Suprapubic skin (tissue), 4 donors: ENCODE measurements around the gene SEMA5B. TPM values are rescaled to one million over a fixed set of nuclear protein-coding genes. Genes with fewer than 3 reads are reported as not detected.
A peak's percentile ranks its signal among the peaks of the same experiment; 100 is the strongest.

Experiments
- DNase-seq, 2 donors: peaks; one replicate each; pipeline ENCODE4 v3.0.0-alpha.2; 2019; ENCODE audit warnings: low spot score in 2 of 2
- H3K27ac ChIP-seq: fragments of 200-600 bp; sonication (generic); one replicate; pipeline ENCODE4 v1.5.1; 2019
- H3K27me3 ChIP-seq: fragments of 200-600 bp; sonication (generic); one replicate; pipeline ENCODE4 v1.5.1; 2019
- H3K36me3 ChIP-seq: fragments of 200-600 bp; sonication (generic); one replicate; pipeline ENCODE4 v1.5.1; 2019
- H3K4me1 ChIP-seq: fragments of 200-600 bp; sonication (generic); one replicate; pipeline ENCODE4 v1.5.1; 2019
- H3K4me3 ChIP-seq: fragments of 200-600 bp; sonication (generic); one replicate; pipeline ENCODE4 v1.5.1; 2019; ENCODE audit warnings: mild to moderate bottlenecking
- H3K9me3 ChIP-seq: fragments of 200-600 bp; sonication (generic); one replicate; pipeline ENCODE4 v1.5.1; 2019
- CTCF ChIP-seq, 2 donors: fragments of 200-600 bp in 1 of 2; fragments of 450-650 bp in 1 of 2; sonication (generic) in 1 of 2; IDR thresholded peaks; one replicate each; pipeline ENCODE4 v1.5.1; 2016 to 2019; ENCODE audit warnings: antibody characterized with exemption in 2 of 2, mild to moderate bottlenecking in 1 of 2, moderate library complexity in 1 of 2
- EP300 ChIP-seq: sonication (generic); formaldehyde crosslinking; IDR thresholded peaks from one replicate; pipeline ENCODE4 v1.6.1; 2017; ENCODE audit warnings: antibody characterized with exemption
- POLR2A ChIP-seq, 2 donors: fragments of 450-650 bp; IDR thresholded peaks; one replicate each; pipeline ENCODE4 v1.6.1; 2017; ENCODE audit warnings: antibody characterized with exemption in 2 of 2, mild to moderate bottlenecking in 2 of 2, moderate library complexity in 2 of 2
- POLR2AphosphoS5 ChIP-seq, 3 donors: sonication (generic); formaldehyde crosslinking; IDR thresholded peaks; one replicate each; pipeline ENCODE4 v1.6.1; 2017; ENCODE audit warnings: antibody characterized with exemption in 3 of 3
- WGBS: methylation state at CpG from one replicate; pipeline ENCODE4 v1.1.5; 2018; 5-methylcytosine and 5-hydroxymethylcytosine counted together
- total RNA-seq, 4 donors: library from RNA; depleted of rRNA; stranded (reverse); fragments of >200 nt; gene quantifications; one replicate each; pipeline ENCODE4 v1.1.0, GENCODE V29; 2016

SEMA5B gene
- total RNA-seq, 4 donors from 2014 or later, result 1.4 to 2.0 (median 1.8) TPM; not detected in 1

- Histone ChIP-seq H3K4me3 (peak overlapping the region; percentile 87), H3K9me3 (no peaks in the 10 kb centered on the region), H3K27me3 (no peaks in the 10 kb centered on the region), H3K36me3 (no peaks in the 10 kb centered on the region), H3K4me1 (peaks cover 24% of the 10 kb centered on the region), H3K27ac (peak overlapping the region; percentile 78)
- no peak for DNase-seq
- TF ChIP-seq EP300, result no peak
- 80% methylated on average over 12 of the region's 12 CpGs for WGBS
Observed at GRCh38 chr3:123068601-123069381, 41.2 kb upstream of the SEMA5B start.

- H3K27me3 ChIP-seq, result no peaks in the 10 kb centered on the region
- peak overlapping the region; percentile 78 for H3K27ac ChIP-seq
- WGBS, result 34% methylated on average over 12 of the region's 24 CpGs
- H3K36me3 ChIP-seq, result no peaks in the 10 kb centered on the region
- DNase-seq, result no peak
- TF ChIP-seq CTCF (IDR thresholded peaks at IDR 0.05), result no peak
- no peak for TF ChIP-seq POLR2A (IDR thresholded peaks at IDR 0.05)
- no peak for TF ChIP-seq POLR2AphosphoS5 (IDR thresholded peaks at IDR 0.05)
- no peak for TF ChIP-seq EP300
- peaks cover 24% of the 10 kb centered on the region for H3K4me1 ChIP-seq
- H3K9me3 ChIP-seq, result no peaks in the 10 kb centered on the region
- peak overlapping the region; percentile 87 for H3K4me3 ChIP-seq
Observed at GRCh38 chr3:123067689-123068600, 40.4 kb upstream of the SEMA5B start.

GRCh38 chr3:123066896-123067688 is 39.5 kb upstream of the SEMA5B start, which contains the start of gene PDIA5:
TSS of gene PDIA5 (plus strand) at chr3:123067025. CDS start at chr3:123067165, 140 bp downstream.
- Histone ChIP-seq H3K27ac (peak within 1 kb of the TSS; percentile 78), H3K9me3 (no peaks in the 10 kb centered on the region), H3K36me3 (no peaks in the 10 kb centered on the region), H3K27me3 (peaks cover 4% of the 10 kb centered on the region), H3K4me1 (peaks cover 24% of the 10 kb centered on the region), H3K4me3 (peak within 1 kb of the TSS; percentile 87)
- peak; percentile 93 to 95 for DNase-seq
- no peak for TF ChIP-seq EP300
- TF ChIP-seq CTCF (IDR thresholded peaks at IDR 0.05), result no peak
- TF ChIP-seq POLR2AphosphoS5 (IDR thresholded peaks at IDR 0.05), result no peak
- no peak for TF ChIP-seq POLR2A (IDR thresholded peaks at IDR 0.05)
- WGBS, result under 1% methylated on average over 39 of the region's 72 CpGs

- TF ChIP-seq POLR2AphosphoS5 (IDR thresholded peaks at IDR 0.05), result no peak
- TF ChIP-seq POLR2A (IDR thresholded peaks at IDR 0.05), result no peak
- no peak for TF ChIP-seq EP300
- TF ChIP-seq CTCF (IDR thresholded peaks at IDR 0.05), result no peak
- H3K9me3 ChIP-seq, result no peaks in the 10 kb centered on the region
- H3K27ac ChIP-seq, result peak overlapping the region; percentile 78
- no peak for DNase-seq
- H3K27me3 ChIP-seq, result peaks cover 4% of the 10 kb centered on the region
- peaks cover 19% of the 10 kb centered on the region for H3K4me1 ChIP-seq
- no peaks in the 10 kb centered on the region for H3K36me3 ChIP-seq
- WGBS, result 12% methylated on average over 6 of the region's 6 CpGs
- H3K4me3 ChIP-seq, result peak overlapping the region; percentile 87
Observed at GRCh38 chr3:123066599-123066895, 39.0 kb upstream of the SEMA5B start.

DNA sequence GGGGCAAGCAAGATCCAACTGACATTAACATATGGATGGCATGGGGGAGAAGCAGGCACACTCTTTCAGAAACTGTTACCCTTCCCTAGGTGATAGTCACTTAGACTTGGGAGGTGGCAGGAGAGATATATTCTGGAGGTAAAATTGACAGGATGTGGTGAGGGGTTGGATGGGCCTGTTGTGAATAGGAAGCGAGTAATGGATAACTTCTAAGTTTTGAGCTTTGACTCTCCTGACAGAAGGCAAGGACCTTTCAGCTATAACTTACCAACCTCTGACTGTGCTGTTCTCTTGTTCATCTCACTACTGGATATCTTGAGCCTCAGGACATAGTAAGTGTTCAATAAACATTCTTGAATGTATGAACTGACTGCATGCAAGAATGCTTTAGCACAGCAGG is 37.4 kb upstream of the SEMA5B start:
- DNase-seq, result no peak
- Histone ChIP-seq H3K9me3 (no peaks in the 10 kb centered on the region), H3K4me3 (no peak overlapping the region), H3K27ac (no peak overlapping the region), H3K27me3 (peaks cover 4% of the 10 kb centered on the region), H3K4me1 (peaks cover 17% of the 10 kb centered on the region), H3K36me3 (no peaks in the 10 kb centered on the region)
- 0% methylated on average over 1 of the region's 1 CpG for WGBS
- TF ChIP-seq POLR2A (IDR thresholded peaks at IDR 0.05) (no peak), POLR2AphosphoS5 (IDR thresholded peaks at IDR 0.05) (no peak), CTCF (IDR thresholded peaks at IDR 0.05) (no peak), EP300 (no peak)
